HepG2 (cell line): ENCODE data around the gene MAJIN. TPM values are rescaled to one million over a fixed set of nuclear protein-coding genes. Genes with fewer than 3 reads are reported as not detected.

Experiments used
- ZNF34 ChIP-seq: sonication (generic); formaldehyde crosslinking; IDR thresholded peaks from 2 replicates; pipeline ENCODE4 v1.4.0; 2020; ENCODE audit warnings: mild to moderate bottlenecking, missing genetic modification reagents, borderline replicate concordance
- ZNF543 ChIP-seq: sonication (generic); formaldehyde crosslinking; IDR thresholded peaks from 2 replicates; pipeline ENCODE4 v1.4.0; 2020; ENCODE audit warnings: mild to moderate bottlenecking, missing genetic modification reagents
- ZNF768 ChIP-seq: sonication (generic); formaldehyde crosslinking; IDR thresholded peaks from 2 replicates; pipeline ENCODE4 v1.4.0; 2020; ENCODE audit warnings: missing genetic modification reagents
- polyA plus RNA-seq, 8 experiments: library from polyadenylated mRNA; depleted of rRNA in 3 of 8; stranded (reverse) in 7 of 8; unstranded in 1 of 8; fragments of >200 nt; fragmentation: Illumina TruSeq in 4 of 8; extraction: Trizol in 4 of 8; gene quantifications; 2 replicates each; pipeline versions ENCODE4 v1.2.1 to v1.2.3, GENCODE V29; 2011 to 2016; ENCODE audit warnings: low read depth in 4 of 8, missing spikeins in 1 of 8, mixed read lengths in 1 of 8; ENCODE audit not compliant: insufficient read depth in 1 of 8
- total RNA-seq, 5 experiments: library from RNA; depleted of rRNA; stranded (reverse); fragments of >200 nt; fragmentation: Illumina TruSeq; extraction: Trizol; gene quantifications; 2 replicates each; pipeline ENCODE4 v1.2.3, GENCODE V29; 2016; ENCODE audit warnings: low read depth in 1 of 5
- TF ChIP-seq, protein P1 (sequence below): sonication (generic); formaldehyde crosslinking; conservative IDR thresholded peaks from 2 replicates; pipeline ENCODE4 v1.4.0; 2020; ENCODE audit warnings: mild to moderate bottlenecking, missing genetic modification reagents, moderate library complexity
- TF ChIP-seq, protein P2 (sequence below), 2 experiments: sonication (generic) in 1 of 2; formaldehyde crosslinking in 1 of 2; IDR thresholded peaks; 2 replicates each; pipeline versions ENCODE4 v1.4.0 to v1.6.1; 2018 to 2020; ENCODE audit warnings: missing genetic modification reagents in 2 of 2, borderline replicate concordance in 1 of 2, low read depth in 1 of 2, mild to moderate bottlenecking in 1 of 2, missing biosample characterization in 1 of 2
- TF ChIP-seq, protein P3 (sequence below), 2 experiments: sonication (generic) in 1 of 2; formaldehyde crosslinking in 1 of 2; IDR thresholded peaks; 2 replicates each; pipeline versions ENCODE4 v1.6.1 to v1.9.0; 2014 to 2022; ENCODE audit warnings: antibody characterized with exemption in 1 of 2, borderline replicate concordance in 1 of 2, inconsistent platforms in 1 of 2, low read depth in 1 of 2, missing genetic modification reagents in 1 of 2
- TF ChIP-seq, protein P4 (sequence below): sonication (generic); formaldehyde crosslinking; IDR thresholded peaks from 2 replicates; pipeline ENCODE4 v1.5.0; 2020; ENCODE audit warnings: missing genetic modification reagents
- TF ChIP-seq, protein P5 (sequence below): sonication (generic); formaldehyde crosslinking; IDR thresholded peaks from 2 replicates; pipeline ENCODE4 v1.5.0; 2020; ENCODE audit warnings: mild to moderate bottlenecking, missing genetic modification reagents, borderline replicate concordance

The MAJIN gene
- total and polyA plus RNA-seq, 2 of the 13 experiments (the other 11 are each of a cell fraction or from before 2014, with no cell fraction given), result not detected

DNA sequence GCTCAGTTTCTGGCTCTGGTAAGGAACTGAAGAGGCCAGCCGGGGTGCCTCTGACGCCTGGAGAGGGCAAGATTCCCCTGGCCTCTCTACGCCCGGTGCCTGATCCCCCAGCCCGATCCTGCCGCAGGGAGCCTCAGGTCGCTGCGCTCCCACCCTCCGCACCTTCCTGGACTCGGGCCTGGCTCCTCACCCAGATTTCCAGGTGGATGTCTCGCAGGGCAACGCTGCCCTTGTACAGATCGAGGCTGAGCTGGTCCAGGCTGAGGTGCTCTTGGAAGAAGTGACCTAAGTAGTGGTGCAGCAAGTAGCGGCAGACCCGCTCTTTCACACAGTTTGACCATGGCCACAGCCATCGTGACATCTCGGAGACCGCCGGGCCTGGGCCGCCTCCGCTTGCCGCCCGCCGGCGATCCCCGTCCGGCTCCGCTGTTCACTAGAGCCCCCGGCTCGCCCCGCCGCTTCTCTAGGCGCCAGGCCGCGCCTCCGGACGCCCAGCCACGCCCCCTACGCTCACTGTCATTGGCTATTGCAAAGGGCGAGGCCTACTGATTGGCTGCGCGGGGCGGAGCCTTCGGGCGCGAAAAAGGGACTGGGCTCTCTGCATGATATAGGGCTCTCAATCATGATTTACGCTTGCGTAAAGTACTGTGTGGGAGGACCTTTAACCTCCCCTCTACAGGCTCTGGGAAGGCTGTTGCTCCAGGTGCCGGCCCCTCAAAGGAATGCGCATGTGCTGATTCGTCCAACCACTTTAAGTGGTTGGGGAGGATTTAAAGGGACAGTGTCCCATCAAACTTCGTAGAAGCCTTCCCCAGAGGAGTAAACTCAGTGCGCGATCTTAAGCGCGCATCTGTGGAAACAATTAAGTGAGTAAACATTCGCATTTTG lies 54.9 kb downstream of the MAJIN start, which contains the start of gene ATG2A (continued):
- TF ChIP-seq, protein P1, sequence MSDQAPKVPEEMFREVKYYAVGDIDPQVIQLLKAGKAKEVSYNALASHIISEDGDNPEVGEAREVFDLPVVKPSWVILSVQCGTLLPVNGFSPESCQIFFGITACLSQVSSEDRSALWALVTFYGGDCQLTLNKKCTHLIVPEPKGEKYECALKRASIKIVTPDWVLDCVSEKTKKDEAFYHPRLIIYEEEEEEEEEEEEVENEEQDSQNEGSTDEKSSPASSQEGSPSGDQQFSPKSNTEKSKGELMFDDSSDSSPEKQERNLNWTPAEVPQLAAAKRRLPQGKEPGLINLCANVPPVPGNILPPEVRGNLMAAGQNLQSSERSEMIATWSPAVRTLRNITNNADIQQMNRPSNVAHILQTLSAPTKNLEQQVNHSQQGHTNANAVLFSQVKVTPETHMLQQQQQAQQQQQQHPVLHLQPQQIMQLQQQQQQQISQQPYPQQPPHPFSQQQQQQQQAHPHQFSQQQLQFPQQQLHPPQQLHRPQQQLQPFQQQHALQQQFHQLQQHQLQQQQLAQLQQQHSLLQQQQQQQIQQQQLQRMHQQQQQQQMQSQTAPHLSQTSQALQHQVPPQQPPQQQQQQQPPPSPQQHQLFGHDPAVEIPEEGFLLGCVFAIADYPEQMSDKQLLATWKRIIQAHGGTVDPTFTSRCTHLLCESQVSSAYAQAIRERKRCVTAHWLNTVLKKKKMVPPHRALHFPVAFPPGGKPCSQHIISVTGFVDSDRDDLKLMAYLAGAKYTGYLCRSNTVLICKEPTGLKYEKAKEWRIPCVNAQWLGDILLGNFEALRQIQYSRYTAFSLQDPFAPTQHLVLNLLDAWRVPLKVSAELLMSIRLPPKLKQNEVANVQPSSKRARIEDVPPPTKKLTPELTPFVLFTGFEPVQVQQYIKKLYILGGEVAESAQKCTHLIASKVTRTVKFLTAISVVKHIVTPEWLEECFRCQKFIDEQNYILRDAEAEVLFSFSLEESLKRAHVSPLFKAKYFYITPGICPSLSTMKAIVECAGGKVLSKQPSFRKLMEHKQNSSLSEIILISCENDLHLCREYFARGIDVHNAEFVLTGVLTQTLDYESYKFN (CRISPR knock-in tag), result peak; percentile 22
- TF ChIP-seq, protein P2, sequence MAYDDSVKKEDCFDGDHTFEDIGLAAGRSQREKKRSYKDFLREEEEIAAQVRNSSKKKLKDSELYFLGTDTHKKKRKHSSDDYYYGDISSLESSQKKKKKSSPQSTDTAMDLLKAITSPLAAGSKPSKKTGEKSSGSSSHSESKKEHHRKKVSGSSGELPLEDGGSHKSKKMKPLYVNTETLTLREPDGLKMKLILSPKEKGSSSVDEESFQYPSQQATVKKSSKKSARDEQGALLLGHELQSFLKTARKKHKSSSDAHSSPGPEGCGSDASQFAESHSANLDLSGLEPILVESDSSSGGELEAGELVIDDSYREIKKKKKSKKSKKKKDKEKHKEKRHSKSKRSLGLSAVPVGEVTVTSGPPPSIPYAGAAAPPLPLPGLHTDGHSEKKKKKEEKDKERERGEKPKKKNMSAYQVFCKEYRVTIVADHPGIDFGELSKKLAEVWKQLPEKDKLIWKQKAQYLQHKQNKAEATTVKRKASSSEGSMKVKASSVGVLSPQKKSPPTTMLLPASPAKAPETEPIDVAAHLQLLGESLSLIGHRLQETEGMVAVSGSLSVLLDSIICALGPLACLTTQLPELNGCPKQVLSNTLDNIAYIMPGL (CRISPR knock-in tag; IDR thresholded peaks at IDR 0.05; ENCODE audit: borderline replicate concordance in 1 of 2, low read depth in 1 of 2), result peak; percentile 94 to 95
- no peak for TF ChIP-seq ZNF34 (CRISPR knock-in tag)
- TF ChIP-seq, protein P3, sequence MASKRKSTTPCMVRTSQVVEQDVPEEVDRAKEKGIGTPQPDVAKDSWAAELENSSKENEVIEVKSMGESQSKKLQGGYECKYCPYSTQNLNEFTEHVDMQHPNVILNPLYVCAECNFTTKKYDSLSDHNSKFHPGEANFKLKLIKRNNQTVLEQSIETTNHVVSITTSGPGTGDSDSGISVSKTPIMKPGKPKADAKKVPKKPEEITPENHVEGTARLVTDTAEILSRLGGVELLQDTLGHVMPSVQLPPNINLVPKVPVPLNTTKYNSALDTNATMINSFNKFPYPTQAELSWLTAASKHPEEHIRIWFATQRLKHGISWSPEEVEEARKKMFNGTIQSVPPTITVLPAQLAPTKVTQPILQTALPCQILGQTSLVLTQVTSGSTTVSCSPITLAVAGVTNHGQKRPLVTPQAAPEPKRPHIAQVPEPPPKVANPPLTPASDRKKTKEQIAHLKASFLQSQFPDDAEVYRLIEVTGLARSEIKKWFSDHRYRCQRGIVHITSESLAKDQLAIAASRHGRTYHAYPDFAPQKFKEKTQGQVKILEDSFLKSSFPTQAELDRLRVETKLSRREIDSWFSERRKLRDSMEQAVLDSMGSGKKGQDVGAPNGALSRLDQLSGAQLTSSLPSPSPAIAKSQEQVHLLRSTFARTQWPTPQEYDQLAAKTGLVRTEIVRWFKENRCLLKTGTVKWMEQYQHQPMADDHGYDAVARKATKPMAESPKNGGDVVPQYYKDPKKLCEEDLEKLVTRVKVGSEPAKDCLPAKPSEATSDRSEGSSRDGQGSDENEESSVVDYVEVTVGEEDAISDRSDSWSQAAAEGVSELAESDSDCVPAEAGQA (IDR thresholded peaks at IDR 0.05; ENCODE audit: low read depth), result no peak
- TF ChIP-seq, protein P3 (CRISPR knock-in tag; IDR thresholded peaks at IDR 0.05; ENCODE audit: borderline replicate concordance), result no peak
- peak; percentile 58; the same call in 1 of the 2 replicates for TF ChIP-seq ZNF543 (CRISPR knock-in tag)
- peak; percentile 74 for TF ChIP-seq ZNF768
- TF ChIP-seq, protein P4, sequence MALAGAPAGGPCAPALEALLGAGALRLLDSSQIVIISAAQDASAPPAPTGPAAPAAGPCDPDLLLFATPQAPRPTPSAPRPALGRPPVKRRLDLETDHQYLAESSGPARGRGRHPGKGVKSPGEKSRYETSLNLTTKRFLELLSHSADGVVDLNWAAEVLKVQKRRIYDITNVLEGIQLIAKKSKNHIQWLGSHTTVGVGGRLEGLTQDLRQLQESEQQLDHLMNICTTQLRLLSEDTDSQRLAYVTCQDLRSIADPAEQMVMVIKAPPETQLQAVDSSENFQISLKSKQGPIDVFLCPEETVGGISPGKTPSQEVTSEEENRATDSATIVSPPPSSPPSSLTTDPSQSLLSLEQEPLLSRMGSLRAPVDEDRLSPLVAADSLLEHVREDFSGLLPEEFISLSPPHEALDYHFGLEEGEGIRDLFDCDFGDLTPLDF (CRISPR knock-in tag), result 0 out of 2 replicates have a peak, but pooled peaks have one; percentile 82
- TF ChIP-seq, protein P5, sequence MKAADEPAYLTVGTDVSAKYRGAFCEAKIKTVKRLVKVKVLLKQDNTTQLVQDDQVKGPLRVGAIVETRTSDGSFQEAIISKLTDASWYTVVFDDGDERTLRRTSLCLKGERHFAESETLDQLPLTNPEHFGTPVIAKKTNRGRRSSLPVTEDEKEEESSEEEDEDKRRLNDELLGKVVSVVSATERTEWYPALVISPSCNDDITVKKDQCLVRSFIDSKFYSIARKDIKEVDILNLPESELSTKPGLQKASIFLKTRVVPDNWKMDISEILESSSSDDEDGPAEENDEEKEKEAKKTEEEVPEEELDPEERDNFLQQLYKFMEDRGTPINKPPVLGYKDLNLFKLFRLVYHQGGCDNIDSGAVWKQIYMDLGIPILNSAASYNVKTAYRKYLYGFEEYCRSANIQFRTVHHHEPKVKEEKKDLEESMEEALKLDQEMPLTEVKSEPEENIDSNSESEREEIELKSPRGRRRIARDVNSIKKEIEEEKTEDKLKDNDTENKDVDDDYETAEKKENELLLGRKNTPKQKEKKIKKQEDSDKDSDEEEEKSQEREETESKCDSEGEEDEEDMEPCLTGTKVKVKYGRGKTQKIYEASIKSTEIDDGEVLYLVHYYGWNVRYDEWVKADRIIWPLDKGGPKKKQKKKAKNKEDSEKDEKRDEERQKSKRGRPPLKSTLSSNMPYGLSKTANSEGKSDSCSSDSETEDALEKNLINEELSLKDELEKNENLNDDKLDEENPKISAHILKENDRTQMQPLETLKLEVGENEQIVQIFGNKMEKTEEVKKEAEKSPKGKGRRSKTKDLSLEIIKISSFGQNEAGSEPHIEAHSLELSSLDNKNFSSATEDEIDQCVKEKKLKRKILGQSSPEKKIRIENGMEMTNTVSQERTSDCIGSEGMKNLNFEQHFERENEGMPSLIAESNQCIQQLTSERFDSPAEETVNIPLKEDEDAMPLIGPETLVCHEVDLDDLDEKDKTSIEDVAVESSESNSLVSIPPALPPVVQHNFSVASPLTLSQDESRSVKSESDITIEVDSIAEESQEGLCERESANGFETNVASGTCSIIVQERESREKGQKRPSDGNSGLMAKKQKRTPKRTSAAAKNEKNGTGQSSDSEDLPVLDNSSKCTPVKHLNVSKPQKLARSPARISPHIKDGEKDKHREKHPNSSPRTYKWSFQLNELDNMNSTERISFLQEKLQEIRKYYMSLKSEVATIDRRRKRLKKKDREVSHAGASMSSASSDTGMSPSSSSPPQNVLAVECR, result peak; percentile 88
